ENCODE measurements around the gene PFKFB4.

PFKFB4 gene

GRCh38 chr3:48584836-48585235 lies 28.2 kb upstream of the PFKFB4 start:
- no peak for FAIRE-seq

GRCh38 chr3:48581621-48582481 lies 25.2 kb upstream of the PFKFB4 start:
- no peak for FAIRE-seq

DNA sequence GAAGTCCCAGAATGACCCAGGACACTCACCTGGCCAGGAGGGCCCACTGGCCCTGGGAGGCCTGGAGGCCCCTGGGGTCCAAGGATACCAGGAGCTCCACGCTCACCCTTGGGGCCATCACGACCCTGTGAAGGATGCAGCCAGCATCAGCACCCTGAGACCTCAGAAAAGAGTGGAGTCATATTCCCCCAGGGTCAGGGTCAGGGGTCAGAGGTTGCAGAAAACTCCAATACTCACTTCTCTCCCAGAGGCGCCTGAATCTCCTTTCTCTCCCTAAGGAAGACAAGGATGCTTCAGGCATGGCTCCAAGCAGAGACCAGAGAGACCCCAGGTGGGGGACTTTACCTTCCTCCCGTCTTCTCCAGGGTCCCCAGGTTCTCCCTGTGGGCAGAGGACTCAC lies 20.0 kb upstream of the PFKFB4 start:
- no peak for FAIRE-seq

DNA sequence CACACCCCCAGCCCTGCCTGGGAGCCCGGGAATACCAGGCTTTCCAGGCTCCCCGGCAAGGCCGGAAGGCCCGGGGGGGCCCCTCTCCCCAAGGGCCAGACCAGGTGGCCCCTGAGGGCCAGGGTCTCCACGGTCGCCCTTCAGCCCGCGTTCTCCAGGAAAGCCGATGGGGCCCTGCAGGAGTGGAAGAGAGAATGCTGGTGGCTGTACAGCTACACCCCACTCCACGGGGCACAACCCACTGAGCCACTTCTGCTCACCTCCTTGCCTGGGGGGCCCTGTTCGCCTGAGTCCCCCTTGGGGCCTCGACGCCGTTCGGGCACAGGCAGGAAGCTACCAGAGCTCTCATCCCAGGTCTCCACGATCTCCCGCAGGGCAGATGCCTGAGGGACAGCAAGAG lies 18.8 kb upstream of the PFKFB4 start:
- FAIRE-seq: no peak

DNA sequence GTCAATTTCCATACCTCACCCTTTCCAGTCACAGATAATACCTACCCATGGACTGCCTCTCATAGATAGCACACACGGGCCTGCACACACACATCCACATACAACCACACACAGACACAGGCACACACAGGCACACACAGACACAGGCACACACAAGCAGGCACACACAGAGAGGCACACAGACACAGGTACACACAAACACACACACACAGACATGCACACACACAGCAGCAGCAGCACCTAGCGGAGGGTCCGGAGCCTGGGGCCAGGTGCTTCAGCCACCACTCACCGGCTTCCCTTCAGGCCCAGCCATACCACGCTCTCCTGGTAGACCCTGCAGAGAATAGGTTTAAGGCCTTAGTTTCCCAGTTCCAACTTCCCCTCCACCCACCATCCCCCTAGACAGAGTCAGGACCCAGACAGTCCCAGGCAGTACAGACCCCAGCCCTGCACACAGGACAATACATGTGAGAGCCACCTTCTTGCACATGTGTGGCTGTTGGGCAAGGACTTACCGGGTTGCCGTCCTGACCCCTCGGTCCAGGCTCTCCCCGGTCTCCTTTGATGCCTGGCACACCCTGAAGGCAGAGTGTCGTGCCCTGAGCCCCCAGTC lies 17.5 kb upstream of the PFKFB4 start:
- FAIRE-seq: no peak

DNA sequence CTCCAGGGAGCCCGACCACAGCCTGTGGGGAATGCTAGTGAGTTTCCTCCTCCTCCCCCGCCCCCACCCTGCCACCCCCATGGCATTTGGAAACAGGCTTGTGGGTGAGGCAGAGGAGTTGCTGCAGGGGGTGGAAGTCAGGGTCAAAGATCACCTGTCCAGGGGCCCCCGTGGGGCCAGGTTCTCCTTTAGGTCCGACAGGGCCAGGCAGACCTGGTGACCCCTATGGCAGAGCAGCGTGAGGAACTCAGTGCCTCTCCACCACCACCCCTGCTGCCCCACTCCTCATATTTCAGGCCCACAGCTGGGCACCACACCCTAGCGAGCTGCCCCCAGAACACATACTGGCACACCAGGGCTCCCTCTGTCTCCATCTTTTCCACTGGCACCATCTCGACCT lies 15.9 kb upstream of the PFKFB4 start:
- FAIRE-seq: no peak

DNA sequence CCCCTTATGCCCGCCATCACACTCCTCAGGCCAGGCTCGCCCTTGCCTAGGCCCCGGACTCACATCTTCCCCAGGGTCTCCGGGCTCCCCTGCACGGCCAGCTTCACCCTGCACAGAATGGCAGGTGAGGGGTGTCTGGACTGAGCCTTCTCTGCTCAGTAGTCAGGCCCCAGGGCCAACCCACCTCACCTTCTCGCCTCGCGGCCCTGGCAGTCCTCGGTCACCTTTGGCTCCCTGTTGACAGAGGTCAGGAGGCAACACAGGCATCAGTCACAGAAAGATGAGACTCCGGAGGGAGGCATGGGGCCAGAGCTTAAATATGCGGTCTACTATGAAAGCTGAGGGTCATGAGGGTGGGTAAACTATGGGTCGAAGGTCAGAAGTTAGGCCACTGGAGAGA lies 15.3 kb upstream of the PFKFB4 start:
- no peak for FAIRE-seq

DNA sequence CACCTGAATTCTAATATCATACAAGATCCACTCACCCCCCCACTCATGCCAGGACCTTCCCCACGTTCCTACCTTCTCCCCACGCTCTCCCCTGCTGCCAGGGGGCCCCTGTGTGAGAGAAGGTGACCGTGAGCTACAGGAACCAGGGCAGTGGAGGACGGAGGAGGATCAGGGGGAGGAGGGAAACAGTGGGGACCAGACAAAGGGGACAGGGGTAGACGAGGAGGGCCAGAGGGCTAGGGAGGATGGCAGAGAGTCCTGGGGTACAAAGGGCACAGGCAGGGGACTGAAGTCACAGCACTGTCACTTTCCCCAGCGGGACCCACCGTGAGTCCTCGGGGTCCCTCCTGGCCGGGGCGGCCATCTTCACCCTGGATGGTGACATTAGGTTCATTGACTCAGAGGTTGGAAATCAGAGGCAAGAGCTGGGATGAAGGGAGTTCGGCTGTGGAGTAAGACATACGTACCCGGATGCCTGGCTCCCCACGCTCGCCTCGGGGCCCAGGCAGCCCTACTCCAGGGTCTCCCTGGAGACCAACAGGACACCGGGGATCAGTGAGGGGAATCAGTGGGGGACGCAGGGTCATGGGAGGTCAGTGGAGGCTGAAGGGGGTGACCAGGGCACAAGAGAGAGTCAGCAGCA lies 13.3 kb upstream of the PFKFB4 start:
- no peak for FAIRE-seq

- no peak for FAIRE-seq
Observed at GRCh38 chr3:48569400-48569799, 12.8 kb upstream of the PFKFB4 start.

DNA sequence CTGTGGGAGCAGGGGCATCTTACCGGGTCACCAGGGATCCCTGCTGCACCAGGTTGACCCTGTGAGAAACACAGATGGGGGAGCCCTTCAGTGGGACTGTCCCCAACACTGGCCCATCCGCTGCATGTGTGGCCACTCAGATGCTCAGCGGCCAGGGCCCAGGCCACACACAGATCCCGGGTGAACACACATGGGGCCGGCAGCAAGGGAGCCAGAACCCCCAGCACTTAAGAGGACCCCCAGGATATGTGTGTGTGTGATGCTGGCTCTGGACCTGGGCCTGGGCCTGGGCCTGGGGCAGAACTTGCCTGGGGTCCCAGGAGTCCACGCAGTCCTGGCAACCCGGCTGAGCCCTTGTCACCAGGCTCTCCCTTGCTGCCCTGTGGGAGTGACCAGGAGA lies 11.9 kb upstream of the PFKFB4 start:
- FAIRE-seq: no peak

DNA sequence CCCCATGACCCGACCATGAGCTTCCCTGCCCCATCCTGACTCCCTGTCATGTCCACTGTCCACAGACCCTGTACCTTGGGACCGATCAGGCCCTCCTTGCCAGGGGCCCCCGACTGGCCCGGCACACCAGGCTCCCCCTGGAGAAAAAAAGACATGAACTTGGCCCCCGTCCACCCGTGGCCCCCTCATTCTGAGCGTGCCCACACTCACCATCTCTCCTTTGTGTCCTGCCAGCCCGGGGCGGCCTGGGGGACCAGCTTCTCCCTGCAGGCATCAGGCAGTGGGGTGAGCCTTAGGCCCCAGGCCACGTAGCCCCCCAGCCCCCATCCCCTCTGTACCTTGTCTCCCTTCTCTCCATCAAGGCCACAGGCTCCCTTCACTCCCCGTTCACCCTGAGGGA lies 10.9 kb upstream of the PFKFB4 start:
- no peak for FAIRE-seq

GRCh38 chr3:48567090-48567489 lies 10.5 kb upstream of the PFKFB4 start:
- FAIRE-seq: no peak

- no peak for FAIRE-seq
Observed at GRCh38 chr3:48566401-48566760, 9.8 kb upstream of the PFKFB4 start.

DNA sequence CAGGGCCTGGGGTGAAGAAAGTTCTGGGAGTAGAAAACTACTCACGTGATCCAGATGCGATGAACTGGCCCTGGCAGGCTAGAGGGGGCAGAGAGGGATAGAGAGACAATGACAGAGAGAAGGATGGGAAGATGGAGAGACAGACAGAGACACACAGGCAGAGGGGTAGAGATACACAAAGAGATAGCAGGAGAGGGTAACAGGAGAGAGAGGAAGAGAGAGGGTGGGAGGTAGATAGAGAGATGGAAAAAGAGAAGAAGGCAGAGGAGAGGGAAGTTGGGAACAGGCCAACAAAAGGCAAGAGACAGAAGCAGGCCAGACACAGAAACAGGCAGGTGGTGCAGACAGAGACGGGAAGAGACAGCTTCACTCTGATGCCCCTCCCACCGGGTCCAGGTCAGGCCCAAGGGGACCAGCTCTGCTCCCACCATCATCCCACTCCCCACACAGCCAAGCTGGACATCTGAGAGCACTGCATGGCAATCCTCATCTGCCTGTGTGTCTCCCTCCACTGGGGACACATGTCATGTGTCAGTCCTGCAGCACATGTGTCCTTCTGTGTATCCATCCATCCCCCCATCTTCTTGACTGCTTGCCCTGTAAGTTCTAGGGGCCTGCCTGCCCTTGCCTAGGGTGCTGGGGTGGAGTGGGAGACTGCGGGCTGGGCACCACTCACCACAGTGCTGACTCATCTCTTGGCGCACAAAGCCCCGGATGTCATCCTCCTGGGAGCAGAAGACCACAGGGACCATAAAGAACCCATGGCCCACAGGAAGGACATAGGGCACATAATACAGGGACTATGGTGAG lies 9.2 kb upstream of the PFKFB4 start:
- FAIRE-seq: no peak

DNA sequence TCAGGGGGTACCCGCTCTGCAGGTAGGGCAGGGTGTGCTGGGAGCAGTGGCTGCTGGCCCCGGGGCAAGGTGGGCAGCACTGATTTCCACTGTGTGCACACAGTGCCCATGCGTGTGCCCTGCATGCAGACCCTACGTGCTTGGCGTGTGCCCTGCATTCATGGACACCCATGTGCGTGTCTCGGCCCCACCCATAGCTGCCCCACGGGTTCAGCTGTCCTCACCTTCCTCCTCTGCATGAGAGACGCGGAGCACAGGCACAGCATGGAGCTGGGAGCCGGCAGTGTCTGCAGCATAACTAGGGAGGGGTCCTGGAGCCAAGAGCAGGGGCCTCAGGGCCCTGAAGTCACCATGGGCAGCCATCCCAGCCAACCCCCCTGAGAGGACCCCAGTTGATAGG lies 8.6 kb upstream of the PFKFB4 start:
- FAIRE-seq: no peak

GRCh38 chr3:48564667-48565066 lies 8.1 kb upstream of the PFKFB4 start:
- no peak for FAIRE-seq

DNA sequence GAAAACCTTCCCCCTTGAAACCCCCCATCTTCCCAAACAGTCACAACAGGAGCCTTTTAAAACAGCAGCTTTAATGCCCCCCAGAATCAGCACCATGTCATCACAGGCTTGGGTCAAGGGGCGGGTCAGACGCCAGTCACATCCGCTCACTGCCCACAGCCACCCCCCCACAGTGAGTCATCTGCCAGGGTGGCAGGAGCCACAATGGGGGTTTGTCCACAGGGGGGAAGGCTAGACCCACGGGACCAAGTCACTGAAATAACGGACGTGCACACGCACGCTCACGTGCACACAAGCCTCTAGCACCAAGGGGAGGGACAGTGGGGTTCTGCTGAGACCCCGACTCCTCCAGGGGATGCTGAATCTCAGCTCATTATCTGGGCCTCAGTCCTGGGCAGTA lies 7.4 kb upstream of the PFKFB4 start:
- no peak for FAIRE-seq

DNA sequence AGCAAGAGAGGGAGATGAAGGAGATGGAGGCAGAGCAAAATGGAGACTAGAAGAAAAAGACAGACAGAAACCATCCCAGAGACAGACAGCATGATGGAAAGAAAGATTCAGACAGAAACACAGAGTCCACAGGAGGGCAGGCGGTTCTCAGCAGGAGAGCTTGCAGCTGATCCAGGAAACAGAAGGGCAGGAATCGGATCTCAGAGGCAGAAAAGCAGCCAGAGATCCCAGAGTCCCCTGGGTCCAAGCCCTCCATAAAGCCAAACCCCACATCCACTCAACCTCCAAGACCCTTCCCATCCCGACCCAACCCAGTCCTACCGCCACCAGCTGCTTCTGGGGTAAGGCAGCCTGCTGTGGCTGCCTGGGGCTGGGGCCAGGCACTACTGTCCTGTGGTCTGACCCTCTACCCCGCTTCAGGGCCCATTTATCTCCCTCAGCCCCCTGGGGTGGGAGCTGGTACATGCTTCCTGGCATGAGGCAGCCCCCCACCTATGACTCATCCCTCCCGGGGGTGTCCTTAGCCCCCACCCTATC lies 6.8 kb upstream of the PFKFB4 start, which contains the start of gene UCN2:
Gene UCN2 (minus strand): TSS at position 400 of the 537 bp plus-strand sequence. CDS start 657 bp downstream, outside the sequence.
- FAIRE-seq: no peak

DNA sequence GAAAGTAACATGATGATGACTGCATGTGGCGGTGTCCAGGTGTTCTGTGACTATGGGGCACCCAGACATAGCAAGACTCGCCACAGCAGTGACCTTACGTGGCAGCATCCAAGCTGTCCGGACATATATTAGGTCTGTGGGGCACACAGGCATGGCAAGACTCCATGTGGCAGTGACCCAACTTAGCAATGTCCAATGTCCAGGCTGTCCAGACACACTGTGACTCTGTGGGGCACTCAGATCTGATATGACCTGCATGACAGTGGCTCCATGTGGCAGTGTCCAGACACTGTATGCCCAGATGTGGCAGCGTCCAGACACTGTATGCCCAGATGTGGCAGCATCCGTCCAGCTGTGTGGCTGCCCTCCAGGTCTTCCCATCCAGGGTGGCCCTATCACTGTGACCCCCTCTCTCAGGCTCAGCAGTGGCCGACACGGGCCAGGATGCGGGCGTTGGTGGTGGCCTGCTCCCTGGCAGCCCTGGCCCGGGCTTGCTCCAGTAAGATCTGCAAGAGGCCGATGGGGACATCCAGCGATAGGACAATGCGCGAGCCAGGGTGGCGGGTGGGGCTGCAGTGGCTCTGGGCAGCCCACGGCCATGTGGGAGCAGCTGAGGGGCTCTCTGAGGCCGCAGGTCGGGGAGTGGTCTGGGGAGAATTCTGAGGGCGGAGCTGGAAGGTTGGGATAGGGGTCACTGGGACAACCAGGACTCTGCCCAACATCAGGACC lies 5.9 kb upstream of the PFKFB4 start:
- FAIRE-seq: no peak

DNA sequence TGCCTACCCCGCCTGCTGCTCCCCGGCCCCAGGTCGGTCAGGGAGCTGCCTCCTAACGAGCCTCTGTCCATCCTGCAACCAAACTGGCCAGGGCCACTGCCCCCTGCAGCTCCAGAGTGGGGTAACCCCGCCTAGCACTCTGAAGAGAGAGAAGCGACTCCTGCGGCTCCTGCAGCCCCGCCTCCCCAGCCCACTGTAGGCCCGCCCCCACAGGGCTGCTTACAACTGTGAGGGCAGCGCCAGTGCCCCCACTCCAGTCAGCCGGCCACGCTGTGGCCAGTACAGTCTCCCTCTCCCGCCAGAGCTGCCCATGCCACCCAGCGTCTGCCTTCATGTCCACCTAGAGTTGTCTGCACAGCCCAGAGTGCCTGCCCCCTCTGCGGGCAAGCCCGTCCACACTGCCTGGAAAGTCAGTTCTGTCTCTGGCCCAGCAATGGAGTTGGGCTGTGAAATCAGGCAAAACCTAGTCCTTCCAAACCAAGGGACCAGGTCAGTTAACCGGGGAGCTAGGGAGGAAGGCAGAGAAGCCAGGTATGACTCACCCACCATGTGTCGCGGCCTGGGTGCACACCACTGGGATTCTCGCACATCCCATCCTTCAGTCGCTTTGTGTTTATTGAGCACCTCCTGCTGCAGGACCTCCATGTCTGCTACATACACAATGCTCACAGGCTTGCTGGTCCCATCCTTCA lies 4.6 kb upstream of the PFKFB4 start:
- FAIRE-seq: no peak

DNA sequence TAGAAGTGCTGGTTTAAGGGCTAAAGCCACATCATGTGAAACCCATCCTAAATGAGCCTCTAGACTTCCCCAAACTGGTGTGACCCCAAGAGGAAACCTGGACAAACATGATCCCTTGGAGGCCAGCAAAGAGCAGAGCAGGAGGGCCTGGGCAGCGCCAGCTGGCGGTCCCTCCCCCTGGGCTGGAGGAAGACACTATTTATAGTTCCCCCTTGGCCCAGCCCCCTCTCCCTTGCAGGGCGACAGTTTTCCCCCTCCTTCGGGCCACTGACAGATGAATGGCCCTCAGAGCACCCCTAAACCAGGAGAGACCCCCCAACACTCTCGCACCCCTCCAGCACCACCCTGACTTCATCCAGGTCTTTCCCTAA lies 4.0 kb upstream of the PFKFB4 start:
- FAIRE-seq: no peak

All from colon (tissue), 2 donors.